ENCODE measurements around the gene TLCD1.

DNA sequence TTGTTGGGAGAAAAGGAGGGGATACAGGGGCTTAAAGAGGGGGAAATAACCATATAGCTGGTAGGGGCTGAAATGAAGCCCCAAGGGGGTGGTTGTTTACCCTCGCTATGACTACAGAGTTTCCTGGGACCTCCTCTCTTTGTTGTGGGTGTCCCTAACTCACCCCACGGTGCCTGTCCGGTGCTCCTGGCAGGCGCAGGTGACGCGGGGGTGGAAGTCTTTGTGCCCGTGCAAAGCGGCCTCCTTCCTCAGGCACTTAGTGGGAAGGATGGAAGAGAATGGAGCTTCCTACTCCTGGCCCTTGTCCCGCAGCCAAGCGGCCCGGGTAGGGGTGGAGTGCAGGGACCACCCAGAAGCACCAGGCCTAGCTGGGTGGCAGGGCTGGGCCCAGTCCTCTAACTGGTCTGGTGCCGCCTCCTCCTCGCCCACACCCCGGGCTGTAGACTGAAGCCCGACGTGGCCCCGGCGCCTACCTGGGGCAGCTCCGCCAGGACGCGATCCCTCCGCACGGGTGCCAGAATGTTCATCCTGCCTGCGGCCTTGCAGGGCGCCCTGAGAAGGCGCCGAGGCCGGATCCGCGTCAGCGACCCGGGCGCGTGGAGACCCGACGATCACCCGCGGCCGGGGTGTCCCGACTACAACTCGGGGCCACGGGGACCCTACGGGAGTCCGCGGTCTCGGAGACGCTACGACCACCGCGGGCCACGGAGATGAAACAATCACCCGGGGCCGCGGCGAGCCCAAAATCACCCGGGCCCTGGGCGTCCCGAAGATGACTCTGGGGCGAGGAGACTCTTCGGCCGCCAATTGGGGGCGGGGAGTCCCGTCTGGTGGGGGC, 9.1 kb downstream of the TLCD1 start:
- TF ChIP-seq POLR2AphosphoS5 (IDR thresholded peaks at IDR 0.05) = no peak
- no peak for TF ChIP-seq EP300 (conservative IDR thresholded peaks at IDR 0.05; ENCODE audit: poor library complexity, severe bottlenecking)

Data from neural cell (in vitro differentiated cells).